ENCODE measurements around the gene TRIM29. TPM values are rescaled to one million over a fixed set of nuclear protein-coding genes. Genes with fewer than 3 reads are reported as not detected.
A peak's percentile ranks its signal among the peaks of the same experiment; 100 is the strongest.

The TRIM29 gene
- total and polyA plus RNA-seq, 2 of the 13 experiments (the other 11 are each of a cell fraction or from before 2014, with no cell fraction given), result 0.86 TPM

- no peak for TF ChIP-seq NR2F6 (IDR thresholded peaks at IDR 0.05)
- 0 out of 2 replicates have a peak, but pooled peaks have one; percentile 6 for TF ChIP-seq NR2F6 (CRISPR knock-in tag; IDR thresholded peaks at IDR 0.05)
- 0 out of 2 replicates have a peak, but pooled peaks have one; percentile 32 for TF ChIP-seq CHD4 (IDR thresholded peaks at IDR 0.05; ENCODE audit: borderline replicate concordance, low read length)
- TF ChIP-seq ZFX (CRISPR knock-in tag; IDR thresholded peaks at IDR 0.05; ENCODE audit: low read depth), result 0 out of 2 replicates have a peak, but pooled peaks have one; percentile 28
- peak; percentile 74; the same call in 1 of the 2 replicates for TF ChIP-seq PRDM15 (CRISPR knock-in tag; IDR thresholded peaks at IDR 0.05)
- no peak for TF ChIP-seq ZNF772 (CRISPR knock-in tag; IDR thresholded peaks at IDR 0.05)
These were observed 48.0 kb upstream of the TRIM29 start (continued) for GRCh38 chr11:120185706-120186455.

GRCh38 chr11:120184946-120185705 lies 47.2 kb upstream of the TRIM29 start:
- Histone ChIP-seq H3K9me3 (ENCODE audit: low read length) (no peaks in the 10 kb centered on the region), H3K4me1 (ENCODE audit: insufficient read depth, low read length) (peaks cover 100% of the 10 kb centered on the region), H3K4me2 (ENCODE audit: low read depth, low read length) (peak overlapping the region; percentile 95), H4K20me1 (ENCODE audit: insufficient read depth, low read length) (no peaks in the 10 kb centered on the region), H3K9ac (ENCODE audit: insufficient read depth, low read depth, low read length) (peak overlapping the region; percentile 71), H3K27me3 (ENCODE audit: control insufficient read depth in 1 of 2, insufficient read depth in 2 of 2, low read length in 2 of 2) (no peaks in the 10 kb centered on the region), H2AFZ (ENCODE audit: low read length) (no peak overlapping the region), H3K27ac (ENCODE audit: extremely low read length, insufficient read depth, low read length) (peak overlapping the region; percentile 99), H3K79me2 (ENCODE audit: insufficient read depth, low read length) (peaks cover 2% of the 10 kb centered on the region), H3K4me3 (replicated peaks in 1 of 3; ENCODE audit: insufficient read depth in 1 of 3, low read depth in 2 of 3, low read length in 3 of 3) (peak overlapping the region; percentile 43 to 73 (median 46); a peak in 5 of 6 replicates), H3K36me3 (replicated peaks in 1 of 2; ENCODE audit: control insufficient read depth in 1 of 2, insufficient read depth in 2 of 2, low read length in 2 of 2) (no peaks in the 10 kb centered on the region)
- POLR2A ChIA-PET, result interaction anchor here (0.7 to 6.3 kb wide), 18 partner anchors 9 to 1274 kb away, joined by 3 to 160 read pairs (median 4); partner anchors contain the start of genes ARHGEF12 and OAF
- DNase-seq (ENCODE audit: low spot score), result peak; percentile 93
- in situ Hi-C loops (cut with HindIII; ENCODE audit: extremely low pct_ligation_motif_present, low pct_unique_long_range_greater_than_20kb) (no loop called here), intact Hi-C loops (cut with micrococcal nuclease; ENCODE audit: unreplicated experiment) (loop anchor here (1.0 to 10.0 kb wide), 4 partner anchors 8 to 520 kb away; no protein-coding TSS in a partner anchor)
- BruUV-seq (replicated peaks), result no TSS peak
- CTCF ChIA-PET (ENCODE audit: low intra/inter-chr PET ratio, low total read pairs), result interaction anchor here (1.1 kb wide), 1 partner anchor 12 kb away, joined by 3 read pairs; no protein-coding TSS in a partner anchor
- ATAC-seq, result peak; percentile 78
- peak; percentile 97 for FAIRE-seq
- 0% methylated on average over 2 of the region's 7 CpGs for WGBS (ENCODE audit: low lambda C conversion rate)
- TF ChIP-seq CREBL2 (CRISPR knock-in tag; IDR thresholded peaks at IDR 0.05; ENCODE audit: borderline replicate concordance), result no peak
- TF ChIP-seq XRCC5 (optimal IDR thresholded peaks at IDR 0.05; ENCODE audit: low read length), result peak; percentile 47
- TF ChIP-seq PREB (CRISPR knock-in tag; IDR thresholded peaks at IDR 0.05), result no peak
- no peak for TF ChIP-seq ZSCAN5A (CRISPR knock-in tag; IDR thresholded peaks at IDR 0.05; ENCODE audit: borderline replicate concordance)
- no peak; the same call in 1 of the 2 replicates for TF ChIP-seq ARID3A (IDR thresholded peaks at IDR 0.05; ENCODE audit: low read depth, low read length)

Data from HepG2 (cell line).